ENCODE data around the gene ARHGAP10.

GRCh38 chr4:147768113-147768512 lies 36.2 kb downstream of the ARHGAP10 start:
- TF ChIP-seq CTCF (IDR thresholded peaks at IDR 0.05) (no peak), POLR2A (IDR thresholded peaks at IDR 0.05) (no peak)

Data from right lobe of liver (tissue), 4 donors.